Sigmoid colon (tissue), 4 donors: ENCODE data around the gene MRPL12.

Experiments used
- CTCF ChIP-seq, 4 experiments: fragments of 450-650 bp in 3 of 4; fragments of 200-600 bp in 1 of 4; IDR thresholded peaks; one replicate each; pipeline ENCODE4 v1.5.1; 2016 to 2019; ENCODE audit warnings: antibody characterized with exemption in 4 of 4, mild to moderate bottlenecking in 3 of 4, moderate library complexity in 2 of 4
- EP300 ChIP-seq, 4 donors: sonication (generic); formaldehyde crosslinking; IDR thresholded peaks; one replicate each; pipeline ENCODE4 v1.6.1; 2017; ENCODE audit warnings: antibody characterized with exemption in 4 of 4
- POLR2A ChIP-seq, 2 donors: fragments of 450-650 bp; IDR thresholded peaks; one replicate each; pipeline ENCODE4 v1.6.1; 2016; ENCODE audit warnings: antibody characterized with exemption in 2 of 2, mild to moderate bottlenecking in 2 of 2, moderate library complexity in 2 of 2

- TF ChIP-seq CTCF (IDR thresholded peaks at IDR 0.05), result no peak
- TF ChIP-seq POLR2A (IDR thresholded peaks at IDR 0.05), result no peak
- no peak for TF ChIP-seq EP300 (IDR thresholded peaks at IDR 0.05)
Observed at GRCh38 chr17:81691196-81691595, 12.0 kb upstream of the MRPL12 start.
